MM.1S (cell line): ENCODE measurements around the gene CTDSPL2.

Experiments used
- CTCF ChIP-seq: fragments of 300-600 bp; sonication (generic); IDR thresholded peaks from 2 replicates; pipeline ENCODE4 v1.5.1; 2016; ENCODE audit warnings: antibody characterized with exemption, low read length, mixed read lengths
- EZH2 ChIP-seq: fragments of 300-600 bp; sonication (generic); optimal IDR thresholded peaks from 2 replicates; pipeline ENCODE3; 2017; ENCODE audit warnings: low read depth, mild to moderate bottlenecking, antibody characterized with exemption, low read length, mixed read lengths
- EZH2phosphoT487 ChIP-seq: fragments of 300-600 bp; sonication (generic); IDR thresholded peaks from 2 replicates; pipeline ENCODE4 v1.6.1; 2018; ENCODE audit warnings: antibody characterized with exemption, low read length

DNA sequence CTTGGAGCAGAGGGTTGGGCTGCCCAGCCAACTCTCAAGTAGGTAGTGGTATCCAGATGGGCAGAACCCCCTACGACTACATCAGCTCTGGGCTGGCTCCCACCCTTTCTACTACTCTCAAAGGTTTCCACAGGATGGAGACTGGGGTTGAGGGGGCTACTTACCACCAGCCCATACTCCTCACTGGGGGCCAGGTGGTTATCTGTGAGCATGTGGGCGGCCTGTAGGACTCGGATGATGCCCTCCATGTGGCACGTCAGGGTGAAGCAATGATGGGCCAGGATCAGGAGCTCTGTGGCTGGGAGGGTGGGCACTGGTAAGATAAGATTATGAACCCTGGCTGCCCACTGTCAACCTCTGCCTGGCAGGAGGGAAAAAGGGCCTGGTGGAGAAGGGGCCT is 142.9 kb downstream of the CTDSPL2 start:
- no peak for TF ChIP-seq CTCF
- TF ChIP-seq EZH2 = no peak
- no peak for TF ChIP-seq EZH2phosphoT487
